DOHH2 (cell line): Measurements from ENCODE around the gene CPA5.

ENCODE experiments used
- H3F3A ChIP-seq: fragments of 200-600 bp; sonication (generic), shearing (Covaris generic); 2 replicates; pipeline ENCODE4 v1.6.0; 2016; ENCODE audit warnings: antibody characterized with exemption, mild to moderate bottlenecking; ENCODE audit not compliant: control insufficient read depth, insufficient read depth
- H3K27ac ChIP-seq: fragments of 200-600 bp; sonication (generic); 2 replicates; pipeline ENCODE4 v1.5.1; 2014; ENCODE audit warnings: low read depth, mild to moderate bottlenecking, low read length, moderate library complexity
- H3K27me3 ChIP-seq: fragments of 200-600 bp; sonication (generic); 2 replicates; pipeline ENCODE4 v1.6.1; 2014; ENCODE audit warnings: mild to moderate bottlenecking, low read length, mixed read lengths; ENCODE audit not compliant: control insufficient read depth
- H3K36me3 ChIP-seq: fragments of 200-600 bp; sonication (generic); 2 replicates; pipeline ENCODE4 v1.6.1; 2014; ENCODE audit warnings: mild to moderate bottlenecking, low read length, moderate library complexity, mixed read lengths; ENCODE audit not compliant: control insufficient read depth
- H3K4me1 ChIP-seq: fragments of 200-600 bp; sonication (generic); 2 replicates; pipeline ENCODE4 v1.6.1; 2014; ENCODE audit warnings: mild to moderate bottlenecking, low read length, mixed read lengths; ENCODE audit not compliant: control insufficient read depth
- H3K4me2 ChIP-seq: fragments of 200-600 bp; sonication (generic); 2 replicates; pipeline ENCODE4 v1.6.0; 2014; ENCODE audit warnings: mild to moderate bottlenecking, low read length, moderate library complexity
- H3K4me3 ChIP-seq: fragments of 200-600 bp; sonication (generic); 2 replicates; pipeline ENCODE4 v1.5.1; 2014; ENCODE audit warnings: mild to moderate bottlenecking, low read length, mixed read lengths
- H3K79me2 ChIP-seq: fragments of 200-600 bp; sonication (generic); 2 replicates; pipeline ENCODE4 v1.6.1; 2014; ENCODE audit warnings: mild to moderate bottlenecking, low read length, mixed read lengths; ENCODE audit not compliant: control insufficient read depth
- H3K9me2 ChIP-seq: fragments of 200-600 bp; sonication (generic); replicated peaks from 2 replicates; pipeline ENCODE4 v1.6.1; 2014; ENCODE audit warnings: mild to moderate bottlenecking, low read length, mixed read lengths; ENCODE audit not compliant: control insufficient read depth
- H3K9me3 ChIP-seq: fragments of 200-600 bp; sonication (generic); 2 replicates; pipeline ENCODE4 v1.6.1; 2014; ENCODE audit warnings: antibody characterized with exemption, low read length, mixed read lengths; ENCODE audit not compliant: control insufficient read depth, insufficient read depth
- H4K20me1 ChIP-seq: fragments of 200-600 bp; sonication (generic); 2 replicates; pipeline ENCODE4 v1.6.0; 2014; ENCODE audit warnings: low read depth, mild to moderate bottlenecking, antibody characterized with exemption, low read length, moderate library complexity; ENCODE audit not compliant: control insufficient read depth, insufficient read depth
- EZH2phosphoT487 ChIP-seq: fragments of 200-600 bp; sonication (generic); IDR thresholded peaks from 2 replicates; pipeline ENCODE4 v1.6.1; 2017; ENCODE audit warnings: borderline replicate concordance, mild to moderate bottlenecking, antibody characterized with exemption, low read length, moderate library complexity, mixed read lengths
- TF ChIP-seq, protein P1 (sequence below): fragments of 200-600 bp; sonication (generic); IDR thresholded peaks from one replicate; pipeline ENCODE4 v1.5.1; 2014; ENCODE audit warnings: antibody characterized with exemption, mild to moderate bottlenecking, low read depth, low read length; ENCODE audit not compliant: poor library complexity, severe bottlenecking

Gene CPA5

GRCh38 chr7:130353196-130353595 lies 8.6 kb downstream of the CPA5 start:
- Histone ChIP-seq H3K79me2 (no peaks in the 10 kb centered on the region), H3K9me2 (no peaks in the 10 kb centered on the region), H3K27ac (no peak overlapping the region), H3K4me3 (no peak overlapping the region), H3K36me3 (no peaks in the 10 kb centered on the region), H3K27me3 (peaks cover 4% of the 10 kb centered on the region; the same call in 1 of the 2 replicates), H3K9me3 (no peaks in the 10 kb centered on the region), H3F3A (no peaks in the 10 kb centered on the region), H3K4me1 (no peaks in the 10 kb centered on the region), H3K4me2 (no peak overlapping the region), H4K20me1 (no peaks in the 10 kb centered on the region)
- no peak for TF ChIP-seq EZH2phosphoT487
- TF ChIP-seq, protein P1, sequence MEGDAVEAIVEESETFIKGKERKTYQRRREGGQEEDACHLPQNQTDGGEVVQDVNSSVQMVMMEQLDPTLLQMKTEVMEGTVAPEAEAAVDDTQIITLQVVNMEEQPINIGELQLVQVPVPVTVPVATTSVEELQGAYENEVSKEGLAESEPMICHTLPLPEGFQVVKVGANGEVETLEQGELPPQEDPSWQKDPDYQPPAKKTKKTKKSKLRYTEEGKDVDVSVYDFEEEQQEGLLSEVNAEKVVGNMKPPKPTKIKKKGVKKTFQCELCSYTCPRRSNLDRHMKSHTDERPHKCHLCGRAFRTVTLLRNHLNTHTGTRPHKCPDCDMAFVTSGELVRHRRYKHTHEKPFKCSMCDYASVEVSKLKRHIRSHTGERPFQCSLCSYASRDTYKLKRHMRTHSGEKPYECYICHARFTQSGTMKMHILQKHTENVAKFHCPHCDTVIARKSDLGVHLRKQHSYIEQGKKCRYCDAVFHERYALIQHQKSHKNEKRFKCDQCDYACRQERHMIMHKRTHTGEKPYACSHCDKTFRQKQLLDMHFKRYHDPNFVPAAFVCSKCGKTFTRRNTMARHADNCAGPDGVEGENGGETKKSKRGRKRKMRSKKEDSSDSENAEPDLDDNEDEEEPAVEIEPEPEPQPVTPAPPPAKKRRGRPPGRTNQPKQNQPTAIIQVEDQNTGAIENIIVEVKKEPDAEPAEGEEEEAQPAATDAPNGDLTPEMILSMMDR: no peak

- Histone ChIP-seq H3K4me2 (no peak overlapping the region), H3K9me3 (peaks cover 3% of the 10 kb centered on the region; the same call in 1 of the 2 replicates), H3K9me2 (no peaks in the 10 kb centered on the region), H3K4me3 (no peak overlapping the region), H3K79me2 (no peaks in the 10 kb centered on the region), H3K27ac (no peak overlapping the region), H3K27me3 (0 out of 2 replicates have a peak, but pooled peaks cover 3% of the 10 kb centered on the region), H4K20me1 (no peaks in the 10 kb centered on the region), H3K4me1 (no peaks in the 10 kb centered on the region), H3F3A (no peaks in the 10 kb centered on the region), H3K36me3 (no peaks in the 10 kb centered on the region)
- TF ChIP-seq, protein P1: no peak
- no peak for TF ChIP-seq EZH2phosphoT487
Measured at GRCh38 chr7:130356121-130356875, 11.7 kb downstream of the CPA5 start.

DNA sequence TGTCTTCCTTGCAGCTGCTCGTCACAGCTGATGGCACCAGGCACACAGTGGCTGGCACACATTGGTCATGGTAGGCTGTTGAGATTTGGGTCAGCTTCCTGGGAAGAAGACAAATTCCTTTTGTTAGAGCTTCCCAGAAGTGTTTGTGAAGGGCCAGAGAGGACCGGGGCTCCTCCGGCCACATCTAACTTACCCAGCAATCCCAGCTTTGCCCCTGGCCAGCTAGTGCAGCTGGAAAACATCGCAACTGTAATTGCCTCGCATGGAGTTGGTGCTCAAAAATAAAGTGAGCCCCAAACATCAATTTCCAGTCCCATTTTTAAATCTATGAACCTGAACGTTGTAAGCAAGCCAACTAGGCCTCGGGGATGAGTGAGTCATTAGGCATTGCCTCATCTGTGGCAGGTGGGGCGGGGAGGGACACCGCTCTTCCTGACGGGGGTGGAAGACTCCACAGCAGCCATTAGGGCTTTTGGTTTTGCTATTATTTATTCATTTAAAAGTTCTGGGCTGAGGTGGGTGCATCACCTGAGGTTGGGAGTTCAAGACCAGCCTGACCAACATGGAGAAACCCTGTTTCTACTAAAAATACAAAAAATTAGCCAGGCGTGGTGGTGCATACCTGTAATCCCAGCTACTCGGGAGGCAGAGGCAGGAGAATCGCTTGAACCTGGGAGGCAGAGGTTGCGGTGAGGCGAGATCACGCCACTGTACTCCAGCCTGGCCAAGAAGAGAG lies 12.4 kb downstream of the CPA5 start:
- Histone ChIP-seq H3K4me2 (no peak overlapping the region), H3K79me2 (no peaks in the 10 kb centered on the region), H3K9me3 (peaks cover 3% of the 10 kb centered on the region; the same call in 1 of the 2 replicates)

More for the DNA sequence above, 12.4 kb downstream of the CPA5 start:
- Histone ChIP-seq H3K36me3 (no peaks in the 10 kb centered on the region), H3K9me2 (no peaks in the 10 kb centered on the region), H3K4me3 (no peak overlapping the region), H3F3A (no peaks in the 10 kb centered on the region), H4K20me1 (no peaks in the 10 kb centered on the region), H3K4me1 (no peaks in the 10 kb centered on the region), H3K27me3 (no peaks in the 10 kb centered on the region), H3K27ac (no peak overlapping the region)
- TF ChIP-seq, protein P1: no peak
- no peak for TF ChIP-seq EZH2phosphoT487
